Neural progenitor cell (in vitro differentiated cells): ENCODE results near the gene TTC27. TPM values are rescaled to one million over a fixed set of nuclear protein-coding genes. Genes with fewer than 3 reads are reported as not detected.

Experiments used
- DNase-seq: peaks from one replicate; pipeline ENCODE4 v3.0.0-alpha.2; 2016; ENCODE audit warnings: low spot score
- H2AFZ ChIP-seq: fragments of 200-600 bp; sonication (generic); replicated peaks from 2 replicates; pipeline ENCODE4 v1.6.1; 2016; ENCODE audit warnings: antibody characterized with exemption
- H3F3A ChIP-seq: fragments of 200-600 bp; sonication (generic); 2 replicates; pipeline ENCODE4 v1.6.1; 2016; ENCODE audit warnings: antibody characterized with exemption, low read depth
- H3K27ac ChIP-seq: fragments of 200-600 bp; sonication (generic); 2 replicates; pipeline ENCODE4 v1.5.1; 2016; ENCODE audit warnings: mild to moderate bottlenecking
- H3K27me3 ChIP-seq: fragments of 200-600 bp; sonication (generic); 2 replicates; pipeline ENCODE4 v1.6.1; 2016; ENCODE audit warnings: mild to moderate bottlenecking, moderate library complexity
- H3K36me3 ChIP-seq: fragments of 200-600 bp; sonication (generic); 2 replicates; pipeline ENCODE4 v1.5.1; 2016
- H3K4me1 ChIP-seq: fragments of 200-600 bp; sonication (generic); 2 replicates; pipeline ENCODE4 v1.6.1; 2016; ENCODE audit warnings: mixed run types
- H3K4me2 ChIP-seq: fragments of 200-600 bp; sonication (generic); 2 replicates; pipeline ENCODE4 v1.6.1; 2016
- H3K4me3 ChIP-seq: fragments of 200-600 bp; sonication (generic); 2 replicates; pipeline ENCODE4 v1.5.1; 2016
- H3K79me2 ChIP-seq: fragments of 200-600 bp; sonication (generic); 2 replicates; pipeline ENCODE4 v1.6.1; 2016; ENCODE audit warnings: low read depth
- H3K9ac ChIP-seq: fragments of 200-600 bp; sonication (generic); 2 replicates; pipeline ENCODE4 v1.6.1; 2016
- H3K9me3 ChIP-seq: fragments of 200-600 bp; sonication (generic); 2 replicates; pipeline ENCODE4 v1.5.1; 2016; ENCODE audit warnings: low read depth
- H4K20me1 ChIP-seq: fragments of 200-600 bp; sonication (generic); 2 replicates; pipeline ENCODE4 v1.6.1; 2016; ENCODE audit warnings: low read depth
- H3K27ac Mint-ChIP-seq: 3 replicates; pipeline ENCODE4 v1.8.0; 2021; ENCODE audit warnings: mixed read lengths
- H3K27me3 Mint-ChIP-seq: 2 replicates; pipeline ENCODE4 v1.8.0; 2022; ENCODE audit warnings: low read depth, mild to moderate bottlenecking, inconsistent platforms, moderate library complexity, mixed read lengths; ENCODE audit not compliant: insufficient read depth
- H3K36me3 Mint-ChIP-seq: 3 replicates; pipeline ENCODE4 v1.8.0; 2021; ENCODE audit warnings: mixed read lengths
- H3K4me1 Mint-ChIP-seq: 3 replicates; pipeline ENCODE4 v1.8.0; 2021; ENCODE audit warnings: mixed read lengths
- H3K4me3 Mint-ChIP-seq: 3 replicates; pipeline ENCODE4 v1.8.0; 2021; ENCODE audit warnings: mild to moderate bottlenecking, moderate library complexity, mixed read lengths
- H3K9me3 Mint-ChIP-seq: 3 replicates; pipeline ENCODE4 v1.8.0; 2020; ENCODE audit warnings: mixed read lengths
- CTCF ChIP-seq: fragments of 200-600 bp; sonication (generic); IDR thresholded peaks from 2 replicates; pipeline ENCODE4 v1.5.1; 2017; ENCODE audit warnings: antibody characterized with exemption, mild to moderate bottlenecking
- EZH2 ChIP-seq: fragments of 200-600 bp; sonication (generic); IDR thresholded peaks from 2 replicates; pipeline ENCODE4 v1.6.1; 2017; ENCODE audit warnings: antibody characterized with exemption, mild to moderate bottlenecking, moderate library complexity
- EZH2phosphoT487 ChIP-seq: fragments of 200-600 bp; sonication (generic); IDR thresholded peaks from 2 replicates; pipeline ENCODE4 v1.6.1; 2017; ENCODE audit warnings: antibody characterized with exemption
- total RNA-seq: library from RNA; depleted of rRNA; stranded (reverse); fragments of >200 nt; gene quantifications from 2 replicates; pipeline ENCODE4 v1.2.3, GENCODE V29; 2015; ENCODE audit warnings: low replicate concordance

Gene TTC27
- total RNA-seq, 1 donor from 2014 or later: 32.5 TPM

GRCh38 chr2:32798829-32799228, 171.0 kb downstream of the TTC27 start:
- H3K4me1 Mint-ChIP-seq: no peaks in the 10 kb centered on the region
- Histone ChIP-seq H3K4me1 (no peaks in the 10 kb centered on the region), H3K9me3 (no peaks in the 10 kb centered on the region), H3K79me2 (no peaks in the 10 kb centered on the region), H3K9ac (no peak overlapping the region), H3K4me3 (no peak overlapping the region), H3K4me2 (no peak overlapping the region), H3K27ac (no peak overlapping the region), H4K20me1 (no peaks in the 10 kb centered on the region), H3F3A (no peaks in the 10 kb centered on the region), H3K27me3 (no peaks in the 10 kb centered on the region), H3K36me3 (no peaks in the 10 kb centered on the region), H2AFZ (no peak overlapping the region)
- no peaks in the 10 kb centered on the region for H3K9me3 Mint-ChIP-seq
- H3K27me3 Mint-ChIP-seq: no peaks in the 10 kb centered on the region
- DNase-seq: no peak
- H3K27ac Mint-ChIP-seq: no peak overlapping the region
- H3K4me3 Mint-ChIP-seq: no peak overlapping the region
- no peak for TF ChIP-seq EZH2phosphoT487
- H3K36me3 Mint-ChIP-seq: no peaks in the 10 kb centered on the region

GRCh38 chr2:32801741-32802140, 173.9 kb downstream of the TTC27 start:
- H3K4me1 Mint-ChIP-seq: no peaks in the 10 kb centered on the region
- no peaks in the 10 kb centered on the region for H3K36me3 ChIP-seq
- H3K4me3 ChIP-seq: no peak overlapping the region

GRCh38 chr2:32802877-32803276, 175.0 kb downstream of the TTC27 start:
- H3K36me3 Mint-ChIP-seq: no peaks in the 10 kb centered on the region
- H3K27ac Mint-ChIP-seq: no peak overlapping the region
- no peak overlapping the region for H3K4me3 ChIP-seq
- no peak overlapping the region for H3K4me2 ChIP-seq
- no peaks in the 10 kb centered on the region for H3K79me2 ChIP-seq
- no peaks in the 10 kb centered on the region for H3K9me3 Mint-ChIP-seq
- no peak overlapping the region for H3K4me3 Mint-ChIP-seq
- TF ChIP-seq EZH2phosphoT487 (no peak), CTCF (no peak), EZH2 (no peak)
- H3K9ac ChIP-seq: no peak overlapping the region
- no peaks in the 10 kb centered on the region for H3K27me3 ChIP-seq
- H2AFZ ChIP-seq: no peak overlapping the region
- no peaks in the 10 kb centered on the region for H3K36me3 ChIP-seq
- H3F3A ChIP-seq: no peaks in the 10 kb centered on the region
- no peak overlapping the region for H3K27ac ChIP-seq
- DNase-seq: no peak
- no peaks in the 10 kb centered on the region for H4K20me1 ChIP-seq
- no peaks in the 10 kb centered on the region for H3K4me1 Mint-ChIP-seq
- no peaks in the 10 kb centered on the region for H3K9me3 ChIP-seq
- H3K4me1 ChIP-seq: no peaks in the 10 kb centered on the region
- H3K27me3 Mint-ChIP-seq: no peaks in the 10 kb centered on the region

More at GRCh38 chr2:32801741-32802140, 173.9 kb downstream of the TTC27 start:
- H4K20me1 ChIP-seq: no peaks in the 10 kb centered on the region
- DNase-seq: no peak
- H3K27me3 ChIP-seq: no peaks in the 10 kb centered on the region
- H3K27ac Mint-ChIP-seq: no peak overlapping the region
- no peaks in the 10 kb centered on the region for H3F3A ChIP-seq
- no peak overlapping the region for H3K9ac ChIP-seq
- TF ChIP-seq CTCF: no peak
- no peak for TF ChIP-seq EZH2phosphoT487
- no peak for TF ChIP-seq EZH2
- H3K27ac ChIP-seq: no peak overlapping the region
- no peaks in the 10 kb centered on the region for H3K9me3 Mint-ChIP-seq
- H3K79me2 ChIP-seq: no peaks in the 10 kb centered on the region
- no peaks in the 10 kb centered on the region for H3K9me3 ChIP-seq
- no peaks in the 10 kb centered on the region for H3K4me1 ChIP-seq
- H2AFZ ChIP-seq: no peak overlapping the region
- H3K4me2 ChIP-seq: no peak overlapping the region
- H3K27me3 Mint-ChIP-seq: no peaks in the 10 kb centered on the region
- H3K36me3 Mint-ChIP-seq: no peaks in the 10 kb centered on the region
- no peak overlapping the region for H3K4me3 Mint-ChIP-seq

GRCh38 chr2:32804205-32804604, 176.4 kb downstream of the TTC27 start:
- no peak overlapping the region for H3K4me3 ChIP-seq
- Mint-ChIP-seq H3K9me3 (no peaks in the 10 kb centered on the region), H3K27me3 (no peaks in the 10 kb centered on the region), H3K4me3 (no peak overlapping the region), H3K27ac (no peak overlapping the region), H3K4me1 (no peaks in the 10 kb centered on the region), H3K36me3 (no peaks in the 10 kb centered on the region)
- no peak overlapping the region for H3K4me2 ChIP-seq
- no peak for TF ChIP-seq CTCF
- no peak for TF ChIP-seq EZH2phosphoT487
- no peak for TF ChIP-seq EZH2
- H3K27me3 ChIP-seq: no peaks in the 10 kb centered on the region
- H3K27ac ChIP-seq: no peak overlapping the region
- H3F3A ChIP-seq: no peaks in the 10 kb centered on the region
- H2AFZ ChIP-seq: no peak overlapping the region
- no peak for DNase-seq
- H4K20me1 ChIP-seq: no peaks in the 10 kb centered on the region
- no peaks in the 10 kb centered on the region for H3K79me2 ChIP-seq
- no peak overlapping the region for H3K9ac ChIP-seq
- H3K9me3 ChIP-seq: no peaks in the 10 kb centered on the region
- no peaks in the 10 kb centered on the region for H3K4me1 ChIP-seq
- H3K36me3 ChIP-seq: no peaks in the 10 kb centered on the region
